ENCODE measurements around the gene TMEM266.

GRCh38 chr15:76184650-76185035 lies 124.9 kb downstream of the TMEM266 start:
- TF ChIP-seq EZH2 (IDR thresholded peaks at IDR 0.05) (no peak), POLR2AphosphoS5 (IDR thresholded peaks at IDR 0.05; ENCODE audit: borderline replicate concordance, low read depth, low read length) (no peak)
